Adrenal gland (tissue), 5 donors: ENCODE data around the gene JPH3.

ENCODE experiments used
- POLR2A ChIP-seq, 2 donors: fragments of 450-650 bp; IDR thresholded peaks; one replicate each; pipeline ENCODE4 v1.6.1; 2017; ENCODE audit warnings: antibody characterized with exemption in 2 of 2, mild to moderate bottlenecking in 2 of 2, moderate library complexity in 1 of 2
- TF ChIP-seq, protein P1 (sequence below), 6 experiments: fragments of 450-650 bp in 4 of 6; fragments of 200-600 bp in 2 of 6; sonication (generic) in 1 of 6; IDR thresholded peaks; 1 replicate in 5 of 6; 2 replicates in 1 of 6; pipeline versions ENCODE4 v1.5.1 to v1.8.0; 2016 to 2021; ENCODE audit warnings: antibody characterized with exemption in 6 of 6, mild to moderate bottlenecking in 2 of 6, moderate library complexity in 1 of 6
- donor health status: DM: no; HTN: no; CAD: no.

DNA sequence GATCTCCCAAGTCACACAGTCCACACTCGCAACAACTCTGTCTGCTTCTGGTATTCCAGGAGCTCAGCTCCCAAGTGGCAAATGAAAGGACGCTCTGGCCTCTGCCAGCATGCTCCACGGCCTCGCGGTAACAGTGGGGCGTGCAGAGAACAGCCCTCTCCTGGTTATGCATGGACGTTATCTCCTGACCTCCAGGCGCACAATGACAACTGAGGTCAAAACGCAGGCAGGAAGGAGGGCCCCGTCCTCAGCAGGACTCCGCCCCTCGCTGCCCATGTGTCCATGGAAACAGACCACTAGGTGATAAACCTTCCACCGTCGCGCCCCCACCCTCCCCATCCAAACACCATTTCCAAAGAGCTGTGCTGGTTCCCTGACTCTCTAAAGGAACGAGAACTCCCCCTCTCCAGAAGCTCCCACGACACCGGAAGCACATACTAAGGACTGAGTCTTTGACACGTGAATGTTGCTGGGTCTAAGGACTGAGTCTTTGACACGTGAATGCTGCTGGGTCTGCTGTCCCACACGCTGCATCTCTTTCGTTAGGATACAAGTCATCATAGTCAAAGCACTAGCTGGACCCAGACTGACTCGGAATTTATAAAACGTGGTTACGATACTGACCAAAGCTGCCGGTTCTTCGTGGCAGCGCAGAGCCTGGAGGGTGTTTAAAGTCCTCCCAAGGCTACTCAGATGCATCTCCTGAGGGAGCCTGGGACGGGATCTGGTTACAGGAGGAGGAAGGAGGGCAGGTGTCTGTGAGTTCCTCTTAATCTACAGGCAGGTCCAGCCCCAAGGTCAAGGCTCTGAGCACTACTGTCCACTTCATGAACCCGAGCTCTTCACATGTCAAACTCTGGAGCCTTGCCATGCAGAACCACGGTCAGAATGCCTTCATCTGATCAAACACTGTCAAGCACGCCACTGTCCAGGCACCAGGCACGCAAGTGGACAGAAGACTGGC, 119.6 kb downstream of the JPH3 start:
- TF ChIP-seq, protein P1, sequence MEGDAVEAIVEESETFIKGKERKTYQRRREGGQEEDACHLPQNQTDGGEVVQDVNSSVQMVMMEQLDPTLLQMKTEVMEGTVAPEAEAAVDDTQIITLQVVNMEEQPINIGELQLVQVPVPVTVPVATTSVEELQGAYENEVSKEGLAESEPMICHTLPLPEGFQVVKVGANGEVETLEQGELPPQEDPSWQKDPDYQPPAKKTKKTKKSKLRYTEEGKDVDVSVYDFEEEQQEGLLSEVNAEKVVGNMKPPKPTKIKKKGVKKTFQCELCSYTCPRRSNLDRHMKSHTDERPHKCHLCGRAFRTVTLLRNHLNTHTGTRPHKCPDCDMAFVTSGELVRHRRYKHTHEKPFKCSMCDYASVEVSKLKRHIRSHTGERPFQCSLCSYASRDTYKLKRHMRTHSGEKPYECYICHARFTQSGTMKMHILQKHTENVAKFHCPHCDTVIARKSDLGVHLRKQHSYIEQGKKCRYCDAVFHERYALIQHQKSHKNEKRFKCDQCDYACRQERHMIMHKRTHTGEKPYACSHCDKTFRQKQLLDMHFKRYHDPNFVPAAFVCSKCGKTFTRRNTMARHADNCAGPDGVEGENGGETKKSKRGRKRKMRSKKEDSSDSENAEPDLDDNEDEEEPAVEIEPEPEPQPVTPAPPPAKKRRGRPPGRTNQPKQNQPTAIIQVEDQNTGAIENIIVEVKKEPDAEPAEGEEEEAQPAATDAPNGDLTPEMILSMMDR (IDR thresholded peaks at IDR 0.05), result no peak
- TF ChIP-seq POLR2A (IDR thresholded peaks at IDR 0.05), result no peak
